ENCODE data around the gene CYTH2.

The CYTH2 gene, protein sequence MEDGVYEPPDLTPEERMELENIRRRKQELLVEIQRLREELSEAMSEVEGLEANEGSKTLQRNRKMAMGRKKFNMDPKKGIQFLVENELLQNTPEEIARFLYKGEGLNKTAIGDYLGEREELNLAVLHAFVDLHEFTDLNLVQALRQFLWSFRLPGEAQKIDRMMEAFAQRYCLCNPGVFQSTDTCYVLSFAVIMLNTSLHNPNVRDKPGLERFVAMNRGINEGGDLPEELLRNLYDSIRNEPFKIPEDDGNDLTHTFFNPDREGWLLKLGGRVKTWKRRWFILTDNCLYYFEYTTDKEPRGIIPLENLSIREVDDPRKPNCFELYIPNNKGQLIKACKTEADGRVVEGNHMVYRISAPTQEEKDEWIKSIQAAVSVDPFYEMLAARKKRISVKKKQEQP

DNA sequence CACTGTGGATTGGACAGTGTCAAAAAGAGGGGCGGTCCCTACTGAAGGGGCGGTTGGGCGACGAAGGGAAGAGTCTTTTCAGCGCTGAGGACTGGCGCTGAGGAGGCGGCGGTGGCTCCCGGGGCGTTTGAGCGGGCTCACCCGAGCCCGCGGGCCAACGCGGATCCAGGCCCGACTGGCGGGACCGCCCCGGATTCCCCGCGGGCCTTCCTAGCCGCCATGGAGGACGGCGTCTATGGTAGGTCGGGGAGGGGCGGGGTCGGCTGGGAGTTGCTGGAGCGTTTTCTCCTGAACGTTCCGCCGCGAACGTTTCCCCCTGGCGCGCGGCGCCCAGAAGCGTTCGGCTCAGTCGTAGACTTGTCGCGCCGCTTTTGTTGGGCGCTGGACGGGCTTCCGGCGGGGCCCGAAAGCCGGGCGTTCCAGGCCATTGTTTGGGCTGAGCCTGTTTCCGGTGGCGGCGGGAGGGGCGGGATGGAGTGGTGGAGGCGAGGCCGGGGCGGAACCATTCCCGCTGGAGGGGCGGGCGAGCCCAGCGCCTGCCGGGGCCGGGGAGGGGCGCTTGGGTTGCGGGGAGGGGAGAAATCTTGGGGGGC is at the start of gene CYTH2:
TSS of gene CYTH2 (plus strand) at position 81 of the 593 bp plus-strand sequence. CDS start at position 220, 139 bp downstream.
- peak; percentile 74 for DNase-seq (ENCODE audit: low read depth)

DNA sequence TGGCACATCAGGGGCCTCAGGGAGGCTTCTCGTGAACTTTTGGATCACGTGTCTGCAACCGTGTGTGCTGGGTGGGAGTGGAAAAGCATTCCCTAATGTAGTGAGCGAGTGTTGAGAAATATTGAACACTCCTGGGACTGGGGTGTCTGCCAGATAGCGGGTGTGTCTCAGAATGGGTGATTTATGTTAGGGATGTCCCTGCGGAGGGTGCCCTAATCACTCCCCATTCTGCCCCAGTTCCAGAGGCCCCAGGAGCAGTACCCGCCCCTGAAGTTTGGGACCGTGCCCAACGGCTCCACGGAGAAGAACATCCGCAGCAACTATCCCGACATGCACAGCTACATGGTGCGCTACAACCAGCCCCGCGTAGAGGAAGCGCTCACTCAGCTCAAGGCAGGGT is 47.6 kb upstream of the CYTH2 start:
- no peak for DNase-seq (ENCODE audit: low read depth)

DNA sequence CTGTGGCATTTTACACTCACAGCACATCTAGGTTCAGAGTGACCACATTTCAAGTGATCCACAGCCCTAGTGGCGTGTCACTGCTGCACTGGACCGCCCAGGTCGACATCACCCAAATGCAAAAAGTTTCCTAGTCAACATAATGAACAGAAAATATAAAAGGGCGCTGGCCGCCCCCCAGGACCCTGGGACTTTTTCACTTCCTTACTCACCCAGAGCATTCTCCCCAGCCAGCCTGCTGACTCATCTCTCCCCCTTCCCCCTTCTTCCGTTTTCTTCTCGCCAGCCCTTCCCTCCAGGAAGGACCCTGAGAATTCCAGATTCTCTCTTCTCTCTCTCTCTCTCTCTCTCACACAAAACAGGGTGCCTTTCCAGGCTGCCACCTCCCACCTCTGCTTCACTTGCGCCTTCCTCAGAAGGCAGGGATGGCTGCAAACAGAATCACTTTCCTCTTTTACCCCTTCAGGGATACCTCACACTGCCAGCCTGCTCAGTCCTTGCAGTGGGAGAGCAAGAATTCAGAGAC is 44.4 kb upstream of the CYTH2 start:
- DNase-seq (ENCODE audit: low read depth), result no peak

DNA sequence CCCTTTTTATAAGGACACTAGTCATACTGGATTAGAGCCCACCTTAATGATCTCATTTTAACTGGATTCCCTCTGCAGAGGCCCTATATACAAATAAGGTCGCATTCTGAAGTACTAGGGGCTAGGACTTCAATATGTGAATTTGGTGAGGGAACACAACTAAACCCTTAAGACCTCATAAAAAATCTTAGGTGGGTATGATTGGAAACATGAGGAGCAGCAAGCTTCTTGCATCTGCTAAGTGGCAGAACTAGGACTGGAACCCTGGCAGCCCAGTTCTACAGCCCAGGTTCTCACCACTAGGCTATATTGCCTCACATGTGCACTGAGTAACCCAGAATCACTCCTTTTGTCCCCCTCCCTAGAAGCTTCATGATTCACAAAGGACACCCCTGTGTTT is 40.5 kb upstream of the CYTH2 start:
- no peak for DNase-seq (ENCODE audit: low read depth)

DNA sequence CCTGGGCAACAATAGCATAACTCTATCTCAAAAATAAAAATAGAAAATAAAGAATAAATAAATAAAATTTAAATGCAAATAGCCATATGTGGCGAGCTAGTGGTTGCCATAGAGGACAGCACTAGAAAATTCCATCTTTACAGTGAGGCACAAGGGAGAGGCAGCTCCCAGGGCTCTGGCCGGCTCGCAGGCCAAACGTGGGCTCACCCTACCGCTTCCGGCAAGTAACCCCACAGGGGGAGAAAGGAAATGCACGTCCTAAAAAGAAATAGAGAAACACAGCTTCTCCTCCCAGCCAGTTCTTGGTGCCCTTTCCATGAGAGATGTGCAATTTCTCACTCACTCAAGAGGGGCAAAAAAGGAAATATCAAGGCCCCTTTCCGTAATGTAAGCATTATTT is 35.8 kb upstream of the CYTH2 start:
- DNase-seq (ENCODE audit: low read depth), result no peak

DNA sequence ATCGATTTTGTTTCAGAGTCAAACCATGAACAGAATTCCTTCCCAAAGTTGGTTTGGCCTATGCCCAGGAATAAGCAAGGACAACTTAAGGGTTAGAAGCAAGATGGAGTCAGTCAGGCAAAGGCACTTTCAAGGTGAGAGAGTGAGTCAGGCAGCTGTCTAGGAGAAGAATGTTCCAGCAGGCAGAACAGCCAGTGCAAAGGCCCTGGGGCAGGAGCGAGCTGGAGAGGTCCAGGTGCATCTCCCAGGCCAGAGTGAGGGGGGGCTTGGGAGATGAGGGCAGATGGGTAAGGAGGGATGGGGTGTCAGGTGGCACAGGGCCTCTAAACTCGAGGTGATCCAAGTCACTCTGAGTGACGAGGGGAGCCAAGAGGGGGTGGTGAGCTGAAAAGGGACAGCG is 32.6 kb upstream of the CYTH2 start:
- DNase-seq (ENCODE audit: low read depth), result no peak

DNA sequence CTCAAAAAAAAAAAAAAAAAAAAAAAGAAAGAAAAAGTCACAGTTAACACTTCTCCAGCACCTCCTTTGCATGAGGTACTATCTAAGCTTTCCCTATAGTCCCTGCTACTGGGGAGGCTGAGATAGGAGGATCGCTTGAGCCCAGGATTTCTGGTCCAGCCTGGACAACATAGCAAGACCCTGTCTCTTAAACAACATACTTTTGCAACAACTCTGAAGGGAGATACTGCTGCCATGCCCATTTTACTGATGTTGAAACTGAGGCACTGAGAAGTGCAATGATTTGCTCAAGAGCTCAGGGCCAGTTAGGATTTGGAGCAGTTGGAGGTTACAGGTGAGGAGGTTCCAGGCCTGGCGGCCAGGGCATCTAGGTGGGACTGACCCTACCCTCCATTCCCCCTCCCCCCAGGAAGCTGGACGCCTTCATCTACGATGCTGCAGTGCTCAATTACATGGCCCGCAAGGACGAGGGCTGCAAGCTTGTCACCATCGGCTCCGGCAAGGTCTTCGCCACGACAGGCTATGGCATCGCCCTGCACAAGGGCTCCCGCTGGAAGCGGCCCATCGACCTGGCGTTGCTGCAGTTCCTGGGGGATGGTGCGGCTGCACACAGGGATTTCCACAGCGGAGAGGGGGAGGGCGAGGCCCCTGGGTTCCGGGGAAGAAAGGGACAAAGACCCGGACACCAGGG is 27.7 kb upstream of the CYTH2 start:
- DNase-seq (ENCODE audit: low read depth), result no peak

DNA sequence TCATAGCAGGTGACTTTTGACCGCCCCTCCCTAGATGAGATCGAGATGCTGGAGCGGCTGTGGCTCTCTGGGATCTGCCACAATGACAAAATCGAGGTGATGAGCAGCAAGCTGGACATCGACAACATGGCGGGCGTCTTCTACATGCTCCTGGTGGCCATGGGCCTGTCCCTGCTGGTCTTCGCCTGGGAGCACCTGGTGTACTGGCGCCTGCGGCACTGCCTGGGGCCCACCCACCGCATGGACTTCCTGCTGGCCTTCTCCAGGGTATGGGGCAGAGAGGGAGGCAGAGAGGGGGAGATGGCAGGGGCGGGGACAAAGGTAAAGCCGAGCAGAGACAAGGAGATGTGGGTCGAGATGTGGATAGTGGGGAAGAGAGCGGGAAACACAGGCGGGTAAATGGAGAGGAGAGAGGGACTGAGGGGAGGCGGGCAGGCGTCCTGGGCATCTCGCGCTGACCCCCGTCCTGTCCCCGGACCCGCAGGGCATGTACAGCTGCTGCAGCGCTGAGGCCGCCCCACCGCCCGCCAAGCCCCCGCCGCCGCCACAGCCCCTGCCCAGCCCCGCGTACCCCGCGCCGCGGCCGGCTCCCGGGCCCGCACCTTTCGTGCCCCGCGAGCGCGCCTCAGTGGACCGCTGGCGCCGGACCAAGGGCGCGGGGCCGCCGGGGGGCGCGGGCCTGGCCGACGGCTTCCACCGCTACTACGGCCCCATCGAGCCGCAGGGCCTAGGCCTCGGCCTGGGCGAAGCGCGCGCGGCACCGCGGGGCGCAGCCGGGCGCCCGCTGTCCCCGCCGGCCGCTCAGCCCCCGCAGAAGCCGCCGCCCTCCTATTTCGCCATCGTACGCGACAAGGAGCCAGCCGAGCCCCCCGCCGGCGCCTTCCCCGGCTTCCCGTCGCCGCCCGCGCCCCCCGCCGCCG is 26.8 kb upstream of the CYTH2 start:
- no peak for DNase-seq (ENCODE audit: low read depth)

DNA sequence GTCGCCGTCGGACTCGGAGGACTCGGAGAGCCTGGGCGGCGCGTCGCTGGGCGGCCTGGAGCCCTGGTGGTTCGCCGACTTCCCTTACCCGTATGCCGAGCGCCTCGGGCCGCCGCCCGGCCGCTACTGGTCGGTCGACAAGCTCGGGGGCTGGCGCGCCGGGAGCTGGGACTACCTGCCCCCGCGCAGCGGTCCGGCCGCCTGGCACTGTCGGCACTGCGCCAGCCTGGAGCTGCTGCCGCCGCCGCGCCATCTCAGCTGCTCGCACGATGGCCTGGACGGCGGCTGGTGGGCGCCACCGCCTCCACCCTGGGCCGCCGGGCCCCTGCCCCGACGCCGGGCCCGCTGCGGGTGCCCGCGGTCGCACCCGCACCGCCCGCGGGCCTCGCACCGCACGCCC is 25.9 kb upstream of the CYTH2 start:
- DNase-seq (ENCODE audit: low read depth), result no peak

DNA sequence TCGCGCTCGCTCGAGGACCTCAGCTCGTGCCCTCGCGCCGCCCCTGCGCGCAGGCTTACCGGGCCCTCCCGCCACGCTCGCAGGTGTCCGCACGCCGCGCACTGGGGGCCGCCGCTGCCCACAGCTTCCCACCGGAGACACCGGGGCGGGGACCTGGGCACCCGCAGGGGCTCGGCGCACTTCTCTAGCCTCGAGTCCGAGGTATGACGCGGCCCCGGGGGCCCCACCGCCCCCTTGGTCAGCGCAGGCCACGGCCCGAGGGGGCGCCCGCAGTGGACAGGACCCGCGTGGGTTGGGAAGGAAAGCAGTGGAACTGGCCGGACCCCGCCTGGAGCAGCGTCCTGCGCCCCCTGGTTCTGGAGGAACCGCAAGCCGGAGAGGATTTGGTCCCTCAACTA is 25.4 kb upstream of the CYTH2 start:
- no peak for DNase-seq (ENCODE audit: low read depth)

DNA sequence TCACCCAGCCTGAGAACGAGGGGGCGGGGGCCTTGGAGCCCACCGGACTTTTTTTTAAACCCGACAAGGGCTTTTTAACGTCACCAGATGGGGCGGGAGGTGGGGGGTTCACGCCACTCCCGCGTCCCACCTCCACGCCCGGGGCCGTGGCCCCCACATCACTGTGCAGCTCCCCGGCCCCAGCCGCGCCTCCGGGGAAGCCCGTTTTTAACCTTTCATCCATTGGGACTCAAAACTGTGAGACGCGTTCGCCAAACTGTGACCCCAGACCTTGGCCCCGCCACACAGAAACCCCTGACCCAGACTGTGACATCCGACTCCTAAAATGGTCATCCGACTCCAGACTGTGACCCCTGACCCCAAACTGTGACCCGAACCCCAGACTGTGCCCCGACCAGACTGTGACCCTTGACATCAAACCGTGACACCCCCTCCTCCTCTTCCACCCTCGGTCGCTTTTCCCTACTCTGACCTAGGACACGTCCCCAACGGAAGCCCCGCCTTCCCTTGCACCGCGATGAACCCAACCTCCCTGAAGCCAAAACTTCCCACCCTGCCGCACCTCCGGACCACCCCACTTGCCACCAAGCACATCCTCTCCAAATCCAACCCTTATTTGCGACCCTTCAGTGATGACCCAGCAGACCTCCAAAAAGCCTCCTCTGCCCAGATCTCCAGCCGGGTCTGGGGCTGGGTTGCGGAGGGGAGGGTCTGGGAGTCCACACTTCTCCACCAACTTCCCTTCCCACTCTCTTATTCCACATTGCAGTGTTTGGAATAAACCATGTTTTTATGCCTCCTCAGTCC is 24.8 kb upstream of the CYTH2 start:
- DNase-seq (ENCODE audit: low read depth), result no peak

DNA sequence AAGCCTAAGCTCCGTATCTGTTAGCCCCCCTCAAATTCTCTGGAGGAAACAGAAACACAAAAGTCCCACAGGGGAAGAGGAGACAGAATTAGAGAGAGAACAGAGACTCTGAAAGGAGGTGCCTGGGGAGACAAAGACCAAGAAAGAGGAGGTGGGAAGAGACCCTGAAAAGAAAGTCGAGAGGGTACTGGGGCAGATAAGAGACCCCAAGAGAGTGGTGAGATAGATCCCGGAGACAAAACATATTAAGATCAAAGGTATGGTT is 24.3 kb upstream of the CYTH2 start:
- DNase-seq (ENCODE audit: low read depth), result no peak

DNA sequence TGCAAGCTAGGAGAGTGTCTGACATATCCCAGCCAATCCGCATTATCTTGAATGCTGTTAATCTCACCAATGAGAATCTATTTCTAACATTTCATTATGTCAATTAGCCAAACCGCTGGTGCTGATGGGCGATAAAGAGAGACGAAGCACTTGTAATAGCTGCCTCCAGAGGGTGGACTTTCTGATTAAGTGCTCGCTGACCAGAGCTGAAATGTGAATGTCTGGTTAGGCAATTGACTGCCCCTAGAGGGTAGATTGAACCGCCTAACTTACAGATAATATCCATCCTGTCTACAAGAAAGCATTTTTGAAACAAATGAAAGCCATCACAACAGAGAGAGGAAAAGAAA is 23.9 kb upstream of the CYTH2 start:
- DNase-seq (ENCODE audit: low read depth), result no peak

DNA sequence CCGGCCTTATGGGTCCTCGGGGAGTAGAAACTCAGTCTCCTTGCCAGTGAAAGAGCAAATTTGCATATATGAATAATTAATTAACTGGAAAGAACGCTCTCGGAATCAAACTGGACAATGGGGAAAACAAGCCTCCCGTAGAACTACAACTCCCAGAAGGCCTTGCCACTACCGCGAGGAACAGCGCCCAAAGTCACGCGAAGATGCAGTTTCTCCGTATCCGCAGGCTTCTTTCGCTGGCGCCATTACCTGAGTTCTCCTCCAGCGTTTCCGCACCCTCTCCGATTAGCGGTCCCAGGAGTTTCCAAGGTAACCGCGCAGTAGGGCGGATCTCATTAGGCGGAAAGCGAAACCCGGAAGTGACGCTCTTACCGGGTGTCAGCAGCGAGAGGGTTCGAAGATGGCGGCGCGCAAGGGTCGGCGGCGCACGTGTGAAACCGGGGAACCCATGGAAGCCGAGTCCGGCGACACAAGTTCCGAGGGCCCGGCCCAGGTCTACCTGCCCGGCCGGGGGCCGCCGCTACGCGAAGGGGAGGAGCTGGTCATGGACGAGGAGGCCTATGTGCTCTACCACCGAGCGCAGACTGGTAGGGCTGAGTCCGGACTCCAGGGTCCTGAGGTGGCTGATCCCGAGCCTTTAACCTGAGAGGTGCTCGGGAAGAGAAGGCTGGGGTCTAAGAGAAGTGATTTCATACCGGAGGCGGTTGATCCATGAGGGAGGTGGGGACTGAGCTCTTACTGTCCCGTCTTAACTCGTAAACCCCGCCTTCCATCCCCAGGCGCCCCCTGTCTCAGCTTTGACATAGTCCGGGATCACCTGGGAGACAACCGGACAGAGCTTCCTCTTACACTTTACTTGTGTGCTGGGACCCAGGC is 23.3 kb upstream of the CYTH2 start, which contains the start of gene GRWD1:
TSS of gene GRWD1 (plus strand) at position 378 of the 876 bp plus-strand sequence. CDS start at position 401, 23 bp downstream.
- peak; percentile 90 for DNase-seq (ENCODE audit: low read depth)

DNA sequence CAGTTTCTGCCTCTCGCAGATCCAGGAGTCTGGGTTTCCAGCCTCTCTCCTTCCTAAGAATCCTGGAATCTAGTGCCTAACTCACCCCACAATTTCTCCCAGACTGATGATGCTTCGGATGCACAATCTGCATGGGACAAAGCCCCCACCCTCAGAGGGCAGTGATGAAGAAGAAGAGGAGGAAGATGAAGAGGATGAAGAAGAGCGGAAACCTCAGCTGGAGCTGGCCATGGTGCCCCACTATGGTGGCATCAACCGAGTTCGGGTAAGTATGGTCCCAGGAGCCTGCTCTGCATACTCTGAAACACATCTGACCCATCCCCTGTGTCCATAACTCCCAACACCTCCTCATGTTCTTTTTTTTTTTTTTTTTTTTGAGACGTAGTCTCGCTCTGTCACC is 22.6 kb upstream of the CYTH2 start:
- DNase-seq (ENCODE audit: low read depth), result no peak

DNA sequence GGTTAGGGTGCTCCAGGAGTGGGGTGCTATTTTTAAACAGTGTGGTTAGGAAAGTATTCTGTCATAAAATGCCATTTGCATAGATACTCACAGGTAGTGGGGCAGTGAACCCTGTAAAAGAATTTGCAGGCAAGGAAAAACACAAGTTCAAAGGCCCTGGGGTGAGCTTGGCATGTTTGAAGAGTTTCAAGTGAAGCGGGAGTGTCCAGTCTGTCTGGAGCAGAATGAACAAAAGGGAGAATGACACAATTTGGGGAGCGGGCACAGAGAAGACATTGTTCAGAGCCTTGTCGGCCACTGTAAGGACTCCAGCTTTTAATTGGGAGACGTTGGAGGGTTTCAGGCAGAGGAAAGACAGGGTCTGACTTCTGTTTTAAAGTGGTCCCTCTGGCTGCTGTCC is 20.6 kb upstream of the CYTH2 start:
- no peak for DNase-seq (ENCODE audit: low read depth)

DNA sequence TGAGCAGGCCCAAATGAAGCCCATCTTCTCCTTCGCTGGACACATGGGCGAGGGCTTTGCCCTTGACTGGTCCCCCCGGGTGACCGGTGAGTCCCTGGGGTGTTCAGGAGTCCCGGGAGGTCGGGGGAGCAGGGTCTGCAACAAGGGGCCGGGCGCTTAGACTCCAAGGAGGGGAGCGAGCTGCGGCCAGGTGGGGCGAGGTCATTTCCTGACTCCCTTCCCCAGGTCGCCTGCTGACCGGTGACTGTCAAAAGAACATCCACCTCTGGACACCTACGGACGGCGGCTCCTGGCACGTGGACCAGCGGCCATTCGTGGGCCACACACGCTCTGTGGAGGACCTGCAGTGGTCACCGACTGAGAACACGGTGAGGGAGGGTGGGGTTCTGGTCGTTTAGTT is 18.7 kb upstream of the CYTH2 start:
- DNase-seq (ENCODE audit: low read depth), result no peak

DNA sequence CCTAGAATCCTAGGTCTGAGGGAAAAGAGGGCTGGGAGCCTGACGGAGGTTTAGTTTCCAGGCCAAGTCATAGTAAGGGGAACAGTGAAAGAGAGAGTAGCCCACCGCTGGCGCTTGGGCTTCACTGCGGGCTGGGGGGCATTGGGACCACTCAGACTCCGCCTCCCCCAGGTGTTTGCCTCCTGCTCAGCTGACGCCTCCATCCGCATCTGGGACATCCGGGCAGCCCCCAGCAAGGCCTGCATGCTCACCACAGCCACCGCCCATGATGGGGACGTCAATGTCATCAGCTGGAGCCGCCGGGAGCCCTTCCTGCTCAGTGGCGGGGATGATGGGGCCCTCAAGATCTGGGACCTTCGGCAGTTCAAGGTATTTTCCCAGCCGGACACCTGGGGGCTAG is 18.3 kb upstream of the CYTH2 start:
- DNase-seq (ENCODE audit: low read depth), result no peak

DNA sequence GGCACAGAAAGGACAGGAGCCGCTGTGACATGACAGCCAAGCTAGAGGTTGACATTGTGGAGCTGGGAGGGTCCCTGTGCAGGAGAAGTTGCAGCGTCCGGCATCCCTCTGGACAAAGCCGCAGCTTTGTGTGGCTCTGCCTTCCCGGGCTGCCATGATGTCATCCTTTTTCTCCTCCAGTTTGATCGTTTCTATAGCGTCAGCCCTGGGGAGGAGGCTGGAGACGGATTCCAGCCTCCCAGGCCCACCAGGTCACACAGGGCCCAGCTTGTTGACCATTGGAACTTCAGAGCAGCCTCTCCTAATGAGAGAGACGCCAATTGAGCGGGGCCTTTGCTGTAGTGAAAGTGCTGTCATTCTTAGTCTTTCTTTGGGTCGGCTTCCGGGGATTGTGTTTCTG is 17.5 kb upstream of the CYTH2 start:
- DNase-seq (ENCODE audit: low read depth), result no peak

All from activated T-cell treated with anti-CD3 and anti-CD28 coated beads for 48 hours (primary cell).